Gastroesophageal sphincter (tissue), 4 donors: ENCODE measurements around the gene ADM5. TPM values are rescaled to one million over a fixed set of nuclear protein-coding genes. Genes with fewer than 3 reads are reported as not detected.

Experiments used
- ATAC-seq: fragments of 150-250 bp; one replicate; pipeline ENCODE4 v1.9.1; 2016; ENCODE audit warnings: mild to moderate bottlenecking, moderate library complexity
- H3K27ac ChIP-seq, 4 donors: fragments of 200-600 bp; sonication (generic) in 3 of 4; 1 replicate in 3 of 4; 2 replicates in 1 of 4; pipeline ENCODE4 v1.5.1; 2016 to 2019
- H3K27me3 ChIP-seq: fragments of 200-600 bp; sonication (generic); one replicate; pipeline ENCODE4 v1.5.1; 2019
- H3K36me3 ChIP-seq, 2 donors: fragments of 200-600 bp; sonication (generic); one replicate each; pipeline ENCODE4 v1.5.1; 2019; ENCODE audit warnings: control low read depth in 1 of 2
- H3K4me1 ChIP-seq, 3 donors: fragments of 200-600 bp; sonication (generic); 1 replicate in 2 of 3; 2 replicates in 1 of 3; pipeline ENCODE4 v1.5.1; 2016 to 2019; ENCODE audit warnings: control low read depth in 2 of 3
- H3K4me3 ChIP-seq, 2 donors: fragments of 200-600 bp; sonication (generic); one replicate each; pipeline ENCODE4 v1.5.1; 2019; ENCODE audit warnings: mild to moderate bottlenecking in 1 of 2, moderate library complexity in 1 of 2
- H3K9me3 ChIP-seq, 3 donors: fragments of 200-600 bp; sonication (generic); one replicate each; pipeline ENCODE4 v1.5.1; 2017 to 2019; ENCODE audit warnings: control low read depth in 2 of 3
- CTCF ChIP-seq, 4 experiments: fragments of 200-600 bp in 2 of 4; fragments of 450-650 bp in 2 of 4; sonication (generic) in 1 of 4; IDR thresholded peaks; one replicate each; pipeline ENCODE4 v1.5.1; 2017 to 2019; ENCODE audit warnings: antibody characterized with exemption in 4 of 4, mild to moderate bottlenecking in 2 of 4, moderate library complexity in 2 of 4
- EP300 ChIP-seq: sonication (generic); formaldehyde crosslinking; IDR thresholded peaks from one replicate; pipeline ENCODE4 v1.6.1; 2017; ENCODE audit warnings: antibody characterized with exemption, mild to moderate bottlenecking
- POLR2A ChIP-seq, 2 donors: fragments of 450-650 bp; IDR thresholded peaks; one replicate each; pipeline ENCODE4 v1.6.1; 2017; ENCODE audit warnings: antibody characterized with exemption in 2 of 2, mild to moderate bottlenecking in 2 of 2, moderate library complexity in 1 of 2
- POLR2AphosphoS5 ChIP-seq: sonication (generic); formaldehyde crosslinking; IDR thresholded peaks from one replicate; pipeline ENCODE4 v1.6.1; 2017; ENCODE audit warnings: antibody characterized with exemption
- WGBS, 2 donors: methylation state at CpG; one replicate each; pipeline ENCODE4 v1.1.5; 2018; ENCODE audit warnings: low coverage in 1 of 2; 5-methylcytosine and 5-hydroxymethylcytosine counted together
- total RNA-seq, 4 donors: library from RNA; depleted of rRNA; stranded (reverse); fragments of >200 nt; gene quantifications; one replicate each; pipeline ENCODE4 v1.1.0, GENCODE V29; 2016

Gene ADM5
- total RNA-seq, 4 donors from 2014 or later = 1.3 to 4.1 (median 1.5) TPM; not detected in 1

- H3K4me3 ChIP-seq = no peak overlapping the region
- ATAC-seq = no peak
- WGBS, 2 donors = 77 to 91% methylated on average over 3 to 14 of the region's 19 CpGs
- no peak overlapping the region for H3K27ac ChIP-seq
- H3K27me3 ChIP-seq = no peaks in the 10 kb centered on the region
- TF ChIP-seq POLR2AphosphoS5 = no peak
- no peak for TF ChIP-seq POLR2A (IDR thresholded peaks at IDR 0.05)
- no peak for TF ChIP-seq EP300
- no peak for TF ChIP-seq CTCF (IDR thresholded peaks at IDR 0.05)
- peaks cover 0 to 60% of the 10 kb centered on the region in 2 donors for H3K36me3 ChIP-seq
- H3K4me1 ChIP-seq = peaks cover 0 to 46% (median 19%) of the 10 kb centered on the region in 3 donors
- H3K9me3 ChIP-seq = no peaks in the 10 kb centered on the region
Measured at GRCh38 chr19:49681830-49682229, 7.6 kb upstream of the ADM5 start.

- H3K9me3 ChIP-seq = no peaks in the 10 kb centered on the region
- TF ChIP-seq CTCF (IDR thresholded peaks at IDR 0.05) (no peak), POLR2A (IDR thresholded peaks at IDR 0.05) (no peak), POLR2AphosphoS5 (no peak), EP300 (no peak)
- H3K4me1 ChIP-seq = peaks cover 0 to 46% (median 19%) of the 10 kb centered on the region in 3 donors
- H3K27me3 ChIP-seq = no peaks in the 10 kb centered on the region
- WGBS, 2 donors = 81 to 89% methylated on average over 3 to 6 of the region's 8 CpGs
- H3K27ac ChIP-seq = no peak overlapping the region
- ATAC-seq = no peak
- no peak overlapping the region for H3K4me3 ChIP-seq
- H3K36me3 ChIP-seq = peaks cover 0 to 64% of the 10 kb centered on the region in 2 donors
Measured at GRCh38 chr19:49682274-49682673, 7.1 kb upstream of the ADM5 start.

- Histone ChIP-seq H3K4me1 (peaks cover 0 to 34% (median 12%) of the 10 kb centered on the region in 3 donors), H3K36me3 (peaks cover 0 to 79% of the 10 kb centered on the region in 2 donors)
- WGBS, 2 donors = 92% methylated on average over 10 of the region's 18 CpGs; no CpG with 5 or more reads in 1 of the 2 donors
Measured at GRCh38 chr19:49683814-49684250, 5.6 kb upstream of the ADM5 start.

GRCh38 chr19:49684251-49684982 lies 5.0 kb upstream of the ADM5 start:
- ATAC-seq = no peak
- no peak overlapping the region for H3K4me3 ChIP-seq
- 52 to 64% methylated on average over 3 to 15 of the region's 35 CpGs for WGBS, 2 donors
- no peaks in the 10 kb centered on the region for H3K9me3 ChIP-seq
- peaks cover 0 to 34% (median 12%) of the 10 kb centered on the region in 3 donors for H3K4me1 ChIP-seq
- peaks cover 0 to 79% of the 10 kb centered on the region in 2 donors for H3K36me3 ChIP-seq
- no peak overlapping the region for H3K27ac ChIP-seq
- H3K27me3 ChIP-seq = peaks cover 9% of the 10 kb centered on the region
- TF ChIP-seq EP300 (no peak), CTCF (IDR thresholded peaks at IDR 0.05) (peak in 3 of 4 experiments; percentile 16 to 32 (median 24))

More at GRCh38 chr19:49683814-49684250, 5.6 kb upstream of the ADM5 start:
- no peak for ATAC-seq
- Histone ChIP-seq H3K27me3 (peaks cover 3% of the 10 kb centered on the region), H3K9me3 (no peaks in the 10 kb centered on the region), H3K27ac (no peak overlapping the region), H3K4me3 (no peak overlapping the region)
- no peak for TF ChIP-seq EP300
- TF ChIP-seq POLR2AphosphoS5 = no peak
- no peak for TF ChIP-seq CTCF (IDR thresholded peaks at IDR 0.05)
- no peak for TF ChIP-seq POLR2A (IDR thresholded peaks at IDR 0.05)

- no peaks in the 10 kb centered on the region for H3K9me3 ChIP-seq
- no peak overlapping the region for H3K4me3 ChIP-seq
- TF ChIP-seq POLR2A (IDR thresholded peaks at IDR 0.05) (no peak), CTCF (IDR thresholded peaks at IDR 0.05) (no peak), POLR2AphosphoS5 (no peak), EP300 (no peak)
- peaks cover 0 to 34% (median 16%) of the 10 kb centered on the region in 3 donors for H3K4me1 ChIP-seq
- WGBS, 2 donors = 83 to 90% methylated on average over 1 to 9 of the region's 13 CpGs
- no peak overlapping the region for H3K27ac ChIP-seq
- peaks cover 16% of the 10 kb centered on the region for H3K27me3 ChIP-seq
- peaks cover 0 to 79% of the 10 kb centered on the region in 2 donors for H3K36me3 ChIP-seq
- no peak for ATAC-seq
Measured at GRCh38 chr19:49684983-49685553, 4.3 kb upstream of the ADM5 start.
